ENCODE results near the gene ZNF460. TPM values are rescaled to one million over a fixed set of nuclear protein-coding genes. Genes with fewer than 3 reads are reported as not detected.

The ZNF460 gene
- total RNA-seq, 1 donor from 2014 or later: 122 TPM

GRCh38 chr19:57241176-57241575, 39.1 kb upstream of the ZNF460 start:
- no peak for TF ChIP-seq CTCF (IDR thresholded peaks at IDR 0.05; ENCODE audit: insufficient read depth, low read length, poor library complexity, severe bottlenecking)
- peaks cover 2% of the 10 kb centered on the region for H3K36me3 ChIP-seq (ENCODE audit: control insufficient read depth, insufficient read depth, low read length)
- H3K27me3 ChIP-seq (ENCODE audit: control insufficient read depth, insufficient read depth, low read length): no peaks in the 10 kb centered on the region
- peak overlapping the region; percentile 83 for H3K4me3 ChIP-seq (ENCODE audit: low read depth, low read length)
- DNase-seq (ENCODE audit: low read depth): no peak

GRCh38 chr19:57242821-57243220, 37.5 kb upstream of the ZNF460 start:
- Histone ChIP-seq H3K27me3 (ENCODE audit: control insufficient read depth, insufficient read depth, low read length) (no peaks in the 10 kb centered on the region), H3K36me3 (ENCODE audit: control insufficient read depth, insufficient read depth, low read length) (peaks cover 3% of the 10 kb centered on the region), H3K4me3 (ENCODE audit: low read depth, low read length) (no peak overlapping the region)
- DNase-seq (ENCODE audit: low read depth): no peak
- no peak for TF ChIP-seq CTCF (IDR thresholded peaks at IDR 0.05; ENCODE audit: insufficient read depth, low read length, poor library complexity, severe bottlenecking)

- DNase-seq (ENCODE audit: low read depth): no peak
- H3K4me3 ChIP-seq (ENCODE audit: low read depth, low read length): no peak overlapping the region
- no peak for TF ChIP-seq CTCF (IDR thresholded peaks at IDR 0.05; ENCODE audit: insufficient read depth, low read length, poor library complexity, severe bottlenecking)
- no peaks in the 10 kb centered on the region for H3K27me3 ChIP-seq (ENCODE audit: control insufficient read depth, insufficient read depth, low read length)
- peaks cover 3% of the 10 kb centered on the region for H3K36me3 ChIP-seq (ENCODE audit: control insufficient read depth, insufficient read depth, low read length)
These were observed 35.8 kb upstream of the ZNF460 start for GRCh38 chr19:57244513-57244912.

- no peak for TF ChIP-seq CTCF (IDR thresholded peaks at IDR 0.05; ENCODE audit: insufficient read depth, low read length, poor library complexity, severe bottlenecking)
- Histone ChIP-seq H3K4me3 (ENCODE audit: low read depth, low read length) (no peak overlapping the region), H3K36me3 (ENCODE audit: control insufficient read depth, insufficient read depth, low read length) (peaks cover 3% of the 10 kb centered on the region), H3K27me3 (ENCODE audit: control insufficient read depth, insufficient read depth, low read length) (no peaks in the 10 kb centered on the region)
- no peak for DNase-seq (ENCODE audit: low read depth)
These were observed 35.2 kb upstream of the ZNF460 start for GRCh38 chr19:57245066-57245465.

GRCh38 chr19:57245959-57246358, 34.3 kb upstream of the ZNF460 start:
- DNase-seq (ENCODE audit: low read depth): no peak
- TF ChIP-seq CTCF (IDR thresholded peaks at IDR 0.05; ENCODE audit: insufficient read depth, low read length, poor library complexity, severe bottlenecking): no peak
- H3K36me3 ChIP-seq (ENCODE audit: control insufficient read depth, insufficient read depth, low read length): peaks cover 3% of the 10 kb centered on the region

GRCh38 chr19:57248646-57249045, 31.6 kb upstream of the ZNF460 start:
- no peak for TF ChIP-seq CTCF (IDR thresholded peaks at IDR 0.05; ENCODE audit: insufficient read depth, low read length, poor library complexity, severe bottlenecking)
- Histone ChIP-seq H3K36me3 (ENCODE audit: control insufficient read depth, insufficient read depth, low read length) (peaks cover 2% of the 10 kb centered on the region), H3K4me3 (ENCODE audit: low read depth, low read length) (no peak overlapping the region), H3K27me3 (ENCODE audit: control insufficient read depth, insufficient read depth, low read length) (no peaks in the 10 kb centered on the region)
- no peak for DNase-seq (ENCODE audit: low read depth)

More at GRCh38 chr19:57245959-57246358, 34.3 kb upstream of the ZNF460 start:
- no peaks in the 10 kb centered on the region for H3K27me3 ChIP-seq (ENCODE audit: control insufficient read depth, insufficient read depth, low read length)
- no peak overlapping the region for H3K4me3 ChIP-seq (ENCODE audit: low read depth, low read length)

Data from kidney epithelial cell (primary cell).